ENCODE data around the gene LYPD4.
A peak's percentile ranks its signal among the peaks of the same experiment; 100 is the strongest.

LYPD4 gene

DNA sequence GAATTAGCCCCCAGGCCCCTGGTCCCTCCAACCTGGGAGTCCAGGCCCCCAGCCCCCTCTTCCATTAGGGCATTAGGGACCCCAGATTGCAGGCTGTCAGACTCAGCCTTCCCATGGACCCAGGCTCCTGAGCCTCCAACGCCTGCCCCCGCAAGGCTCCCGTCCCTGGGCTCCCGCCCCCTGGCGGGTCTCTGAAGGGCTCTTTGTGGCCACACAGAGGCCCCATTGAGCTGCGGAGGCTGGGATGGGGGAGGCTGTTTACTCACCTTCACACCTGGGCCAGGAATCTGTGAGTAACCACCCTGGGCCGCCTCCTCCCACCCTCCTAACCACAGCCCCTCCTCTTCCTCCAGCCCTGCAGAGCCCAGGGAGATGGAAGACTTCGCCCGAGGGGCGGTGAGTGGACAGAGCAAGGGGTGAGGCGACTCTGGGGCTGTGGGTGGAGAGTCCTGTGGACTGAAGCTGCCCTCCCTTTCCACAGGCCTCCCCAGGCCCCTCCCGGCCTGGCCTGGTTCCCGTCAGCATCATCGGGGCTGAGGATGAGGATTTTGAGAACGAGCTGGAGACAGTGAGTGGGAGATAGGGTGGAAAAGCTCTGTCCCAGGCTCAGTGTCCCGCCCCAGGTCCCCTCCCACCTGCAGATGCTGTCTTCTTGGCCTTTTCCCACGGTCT lies 43.4 kb upstream of the LYPD4 start:
- WGBS (ENCODE audit: insufficient coverage) = 15% methylated on average over 7 of the region's 17 CpGs
- DNase-seq = peak in 2 of 3 donors; percentile 61 to 70
- Histone ChIP-seq H3K27ac (ENCODE audit: insufficient read depth in 1 of 2, low read depth in 1 of 2, low read length in 2 of 2, poor library complexity in 1 of 2, severe bottlenecking in 2 of 2) (peak overlapping the region; percentile 66 to 85), H3K36me3 (ENCODE audit: control insufficient read depth in 4 of 4, insufficient read depth in 4 of 4, low read length in 3 of 4) (peaks cover 0 to 38% (median 18%) of the 10 kb centered on the region in 4 experiments), H3K4me3 (ENCODE audit: control insufficient read depth in 1 of 7, extremely low read depth in 1 of 7, insufficient read depth in 4 of 7, low read depth in 2 of 7, low read length in 6 of 7) (peak overlapping the region in 6 of 7 experiments; percentile 53 to 88 (median 68)), H3K4me1 (ENCODE audit: control extremely low read depth in 1 of 4, control insufficient read depth in 4 of 4, insufficient read depth in 4 of 4, low read length in 3 of 4) (peaks cover 17 to 80% (median 76%) of the 10 kb centered on the region in 4 experiments), H3K27me3 (replicated peaks in 2 of 5; ENCODE audit: control insufficient read depth in 4 of 5, insufficient read depth in 5 of 5, low read length in 4 of 5) (no peaks in the 10 kb centered on the region), H3K9me3 (ENCODE audit: control extremely low read depth in 1 of 5, control insufficient read depth in 4 of 5, insufficient read depth in 2 of 5, low read depth in 1 of 5, low read length in 4 of 5) (no peaks in the 10 kb centered on the region)
- ChIA-PET CTCF (interaction anchor here (0.8 to 7.4 kb wide), 13 partner anchors 13 to 64 kb away, joined by 3 to 82 read pairs (median 4); partner anchors contain the start of genes CD79A and RPS19), POLR2A (interaction anchor here (0.6 to 1.7 kb wide), 2 partner anchors 15 to 46 kb away, joined by 6 to 8 read pairs; no protein-coding TSS in a partner anchor)

GRCh38 chr19:41886761-41887710 lies 42.6 kb upstream of the LYPD4 start:
- CTCF ChIA-PET = interaction anchor here (0.6 to 7.4 kb wide), 16 partner anchors 12 to 78 kb away, joined by 3 to 82 read pairs (median 4); partner anchors contain the start of genes CD79A and RPS19
- peaks cover 18 to 81% (median 76%) of the 10 kb centered on the region in 4 experiments for H3K4me1 ChIP-seq (ENCODE audit: control extremely low read depth in 1 of 4, control insufficient read depth in 4 of 4, insufficient read depth in 4 of 4, low read length in 3 of 4)
- peak in 2 of 3 donors; percentile 82 to 87 for DNase-seq
- no peaks in the 10 kb centered on the region for H3K27me3 ChIP-seq (replicated peaks in 2 of 5; ENCODE audit: control insufficient read depth in 4 of 5, insufficient read depth in 5 of 5, low read length in 4 of 5)
- H3K4me3 ChIP-seq (ENCODE audit: control insufficient read depth in 1 of 7, extremely low read depth in 1 of 7, insufficient read depth in 4 of 7, low read depth in 2 of 7, low read length in 6 of 7) = peak overlapping the region; percentile 23 to 88 (median 67)
- H3K27ac ChIP-seq (ENCODE audit: insufficient read depth in 1 of 2, low read depth in 1 of 2, low read length in 2 of 2, poor library complexity in 1 of 2, severe bottlenecking in 2 of 2) = peak overlapping the region; percentile 66 to 85
- WGBS (ENCODE audit: insufficient coverage) = 15% methylated on average over 6 of the region's 13 CpGs
- peaks cover 0 to 30% (median 12%) of the 10 kb centered on the region in 4 experiments for H3K36me3 ChIP-seq (ENCODE audit: control insufficient read depth in 4 of 4, insufficient read depth in 4 of 4, low read length in 3 of 4)
- POLR2A ChIA-PET = interaction anchor here (0.6 to 1.7 kb wide), 4 partner anchors 10 to 509 kb away, joined by 3 to 8 read pairs (median 7); partner anchors contain the start of gene CD79A
- no peaks in the 10 kb centered on the region for H3K9me3 ChIP-seq (ENCODE audit: control extremely low read depth in 1 of 5, control insufficient read depth in 4 of 5, insufficient read depth in 2 of 5, low read depth in 1 of 5, low read length in 4 of 5)

GRCh38 chr19:41883821-41884733 lies 39.6 kb upstream of the LYPD4 start:
- DNase-seq = peak; percentile 95 to 97 (median 96)
- Histone ChIP-seq H3K27me3 (replicated peaks in 2 of 5; ENCODE audit: control insufficient read depth in 4 of 5, insufficient read depth in 5 of 5, low read length in 4 of 5) (no peaks in the 10 kb centered on the region), H3K9me3 (ENCODE audit: control extremely low read depth in 1 of 5, control insufficient read depth in 4 of 5, insufficient read depth in 2 of 5, low read depth in 1 of 5, low read length in 4 of 5) (no peaks in the 10 kb centered on the region), H3K4me1 (ENCODE audit: control extremely low read depth in 1 of 4, control insufficient read depth in 4 of 4, insufficient read depth in 4 of 4, low read length in 3 of 4) (peaks cover 17 to 75% (median 65%) of the 10 kb centered on the region in 4 experiments), H3K27ac (ENCODE audit: insufficient read depth in 1 of 2, low read depth in 1 of 2, low read length in 2 of 2, poor library complexity in 1 of 2, severe bottlenecking in 2 of 2) (peak overlapping the region; percentile 72 to 89), H3K36me3 (ENCODE audit: control insufficient read depth in 4 of 4, insufficient read depth in 4 of 4, low read length in 3 of 4) (peaks cover 0 to 14% (median 1%) of the 10 kb centered on the region in 4 experiments), H3K4me3 (ENCODE audit: control insufficient read depth in 1 of 7, extremely low read depth in 1 of 7, insufficient read depth in 4 of 7, low read depth in 2 of 7, low read length in 6 of 7) (peak overlapping the region; percentile 64 to 96 (median 87))
- ChIA-PET POLR2A (interaction anchor here (0.6 to 1.1 kb wide), 2 partner anchors 25 to 61 kb away, joined by 3 read pairs; no protein-coding TSS in a partner anchor), CTCF (interaction anchor here (0.6 to 2.4 kb wide), 8 partner anchors 11 to 1792 kb away, joined by 3 to 11 read pairs (median 3); partner anchors contain the start of gene RPS19)
- WGBS (ENCODE audit: insufficient coverage) = under 1% methylated on average over 64 of the region's 66 CpGs

DNA sequence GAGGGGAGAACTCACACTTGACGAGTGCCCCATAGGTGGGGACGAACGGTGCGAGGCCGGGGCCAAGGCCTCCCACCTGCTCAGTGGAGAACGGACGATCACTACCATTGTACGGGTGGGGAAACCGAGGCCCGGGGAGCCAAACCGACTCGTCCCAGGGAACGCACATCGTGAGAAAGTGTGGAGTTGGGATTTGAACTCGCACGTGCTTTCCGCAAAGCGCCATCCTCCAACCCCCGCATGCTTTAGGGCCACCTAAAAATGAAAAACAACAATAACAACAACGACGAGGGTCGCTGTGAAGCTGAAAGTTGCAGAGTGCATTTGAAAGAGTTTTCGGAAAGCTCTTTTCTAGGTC lies 39.0 kb upstream of the LYPD4 start:
- DNase-seq = no peak

DNA sequence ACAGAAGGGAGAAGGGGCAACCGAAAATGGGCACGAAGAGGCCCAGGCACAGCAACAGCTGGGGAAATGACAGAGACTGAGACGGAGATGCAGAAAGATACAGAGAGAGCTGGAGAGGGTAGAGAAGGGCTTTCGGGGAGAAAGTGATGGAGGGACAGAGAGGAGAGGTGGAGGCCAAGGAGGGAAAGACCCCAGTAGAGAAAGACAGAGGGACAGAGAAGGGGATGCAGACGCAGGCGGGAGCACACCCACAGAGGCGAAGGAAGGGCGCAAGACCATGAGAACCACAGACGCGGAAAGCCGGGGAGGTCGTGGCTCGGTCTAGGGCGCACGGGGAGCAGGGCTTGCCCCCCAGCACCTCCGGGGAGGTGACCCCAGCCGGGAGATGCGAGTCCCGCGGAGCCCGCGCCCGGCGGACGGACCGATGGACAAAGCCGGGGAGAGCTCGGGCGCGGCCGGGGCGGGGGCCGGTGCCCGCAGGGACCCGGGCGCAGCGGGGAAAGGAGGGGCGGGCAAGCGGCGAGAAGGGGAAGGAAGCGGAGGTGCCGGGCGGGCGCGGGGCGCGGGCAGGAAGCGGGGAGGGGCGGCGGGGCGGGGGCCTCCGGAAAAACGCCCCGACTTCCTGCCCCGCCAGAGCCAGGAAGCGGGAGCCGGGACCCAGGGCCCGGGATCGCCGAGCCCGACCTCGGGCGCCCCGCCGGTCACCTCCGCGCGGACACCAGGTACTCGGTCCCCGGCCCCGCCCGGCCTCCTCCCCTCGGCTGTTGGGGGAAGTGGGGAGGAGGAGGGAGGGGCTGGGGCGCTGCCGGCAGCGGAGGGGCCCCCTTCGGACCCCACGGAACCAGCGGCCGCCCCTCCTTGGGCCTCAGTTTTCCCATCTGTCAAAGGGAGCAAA lies 38.3 kb upstream of the LYPD4 start, which contains the start of gene ARHGEF1:
TSS of gene ARHGEF1 (plus strand) at position 617 of the 895 bp plus-strand sequence. CDS start 4,899 bp downstream, outside the sequence.
- POLR2A ChIA-PET = interaction anchor here (0.6 to 1.1 kb wide), 2 partner anchors 23 to 37 kb away, joined by 3 read pairs; no protein-coding TSS in a partner anchor
- 2% methylated on average over 54 of the region's 80 CpGs for WGBS (ENCODE audit: insufficient coverage)
- CTCF ChIA-PET = interaction anchor here (0.9 to 2.4 kb wide), 8 partner anchors 8 to 74 kb away, joined by 3 to 11 read pairs (median 4); no protein-coding TSS in a partner anchor
- peak in 1 of 3 donors; percentile 64 for DNase-seq
- Histone ChIP-seq H3K27me3 (replicated peaks in 2 of 5; ENCODE audit: control insufficient read depth in 4 of 5, insufficient read depth in 5 of 5, low read length in 4 of 5) (no peaks in the 10 kb centered on the region), H3K27ac (ENCODE audit: insufficient read depth in 1 of 2, low read depth in 1 of 2, low read length in 2 of 2, poor library complexity in 1 of 2, severe bottlenecking in 2 of 2) (peak within 1 kb of the TSS in 1 of 2 experiments; percentile 89), H3K36me3 (ENCODE audit: control insufficient read depth in 4 of 4, insufficient read depth in 4 of 4, low read length in 3 of 4) (peaks cover 0 to 2% (median 0%) of the 10 kb centered on the region in 4 experiments), H3K4me3 (ENCODE audit: control insufficient read depth in 1 of 7, extremely low read depth in 1 of 7, insufficient read depth in 4 of 7, low read depth in 2 of 7, low read length in 6 of 7) (peak within 1 kb of the TSS; percentile 64 to 96 (median 87)), H3K9me3 (ENCODE audit: control extremely low read depth in 1 of 5, control insufficient read depth in 4 of 5, insufficient read depth in 2 of 5, low read depth in 1 of 5, low read length in 4 of 5) (no peaks in the 10 kb centered on the region), H3K4me1 (ENCODE audit: control extremely low read depth in 1 of 4, control insufficient read depth in 4 of 4, insufficient read depth in 4 of 4, low read length in 3 of 4) (peaks cover 17 to 75% (median 65%) of the 10 kb centered on the region in 4 experiments)

More for the DNA sequence above, 39.0 kb upstream of the LYPD4 start:
- no peaks in the 10 kb centered on the region for H3K27me3 ChIP-seq (replicated peaks in 2 of 5; ENCODE audit: control insufficient read depth in 4 of 5, insufficient read depth in 5 of 5, low read length in 4 of 5)
- POLR2A ChIA-PET = interaction anchor here (1.1 kb wide), 1 partner anchor 24 kb away, joined by 3 read pairs; no protein-coding TSS in a partner anchor
- peak overlapping the region; percentile 64 to 96 (median 87) for H3K4me3 ChIP-seq (ENCODE audit: control insufficient read depth in 1 of 7, extremely low read depth in 1 of 7, insufficient read depth in 4 of 7, low read depth in 2 of 7, low read length in 6 of 7)
- no peaks in the 10 kb centered on the region for H3K9me3 ChIP-seq (ENCODE audit: control extremely low read depth in 1 of 5, control insufficient read depth in 4 of 5, insufficient read depth in 2 of 5, low read depth in 1 of 5, low read length in 4 of 5)
- peaks cover 17 to 75% (median 65%) of the 10 kb centered on the region in 4 experiments for H3K4me1 ChIP-seq (ENCODE audit: control extremely low read depth in 1 of 4, control insufficient read depth in 4 of 4, insufficient read depth in 4 of 4, low read length in 3 of 4)
- CTCF ChIA-PET = interaction anchor here (0.9 to 2.4 kb wide), 6 partner anchors 7 to 73 kb away, joined by 3 to 11 read pairs (median 3); no protein-coding TSS in a partner anchor
- H3K36me3 ChIP-seq (ENCODE audit: control insufficient read depth in 4 of 4, insufficient read depth in 4 of 4, low read length in 3 of 4) = peaks cover 0 to 7% (median 0%) of the 10 kb centered on the region in 4 experiments
- 0% methylated on average over 22 of the region's 23 CpGs for WGBS (ENCODE audit: insufficient coverage)
- peak overlapping the region in 1 of 2 experiments; percentile 89 for H3K27ac ChIP-seq (ENCODE audit: insufficient read depth in 1 of 2, low read depth in 1 of 2, low read length in 2 of 2, poor library complexity in 1 of 2, severe bottlenecking in 2 of 2)

All from common myeloid progenitor, CD34-positive (primary cell).